SK-N-MC (cell line): ENCODE measurements around the gene SHISA9.
A peak's percentile ranks its signal among the peaks of the same experiment; 100 is the strongest.

ENCODE experiments used
- DNase-seq: peaks from one replicate; pipeline ENCODE4 v3.0.0-alpha.2; 2011; ENCODE audit warnings: low read depth, low spot score
- H3K27ac ChIP-seq: fragments of 200-600 bp; sonication (generic); 2 replicates; pipeline ENCODE4 v1.5.1; 2016; ENCODE audit warnings: mixed run types
- H3K36me3 ChIP-seq: fragments of 200-600 bp; sonication (generic); 2 replicates; pipeline ENCODE4 v1.6.1; 2017; ENCODE audit warnings: antibody characterized with exemption, low read length, mixed read lengths; ENCODE audit not compliant: insufficient read depth
- H3K4me3 ChIP-seq: fragments of 200-600 bp; sonication (generic); 2 replicates; pipeline ENCODE4 v1.5.1; 2016
- H3K9ac ChIP-seq: fragments of 200-600 bp; sonication (generic); 2 replicates; pipeline ENCODE4 v1.8.0; 2017; ENCODE audit warnings: mixed run types, mixed read lengths; ENCODE audit not compliant: insufficient read length
- H3K9me3 ChIP-seq: fragments of 200-600 bp; sonication (generic); 2 replicates; pipeline ENCODE4 v1.6.1; 2017; ENCODE audit warnings: low read depth, mild to moderate bottlenecking, antibody characterized with exemption, low read length, moderate library complexity, mixed read lengths
- EZH2 ChIP-seq: fragments of 200-600 bp; sonication (generic); IDR thresholded peaks from one replicate; pipeline ENCODE4 v1.6.1; 2017; ENCODE audit warnings: antibody characterized with exemption
- FOXP2 ChIP-seq: optimal IDR thresholded peaks from 2 replicates; pipeline ENCODE3; 2011; ENCODE audit warnings: mild to moderate bottlenecking, moderate library complexity; ENCODE audit not compliant: insufficient read depth; ENCODE audit errors: extremely low read length, control extremely low read depth
- POLR2AphosphoS5 ChIP-seq: IDR thresholded peaks from 2 replicates; pipeline ENCODE4 v1.6.1; 2012; ENCODE audit warnings: mild to moderate bottlenecking, low read depth, low read length, borderline replicate concordance

SHISA9 gene

DNA sequence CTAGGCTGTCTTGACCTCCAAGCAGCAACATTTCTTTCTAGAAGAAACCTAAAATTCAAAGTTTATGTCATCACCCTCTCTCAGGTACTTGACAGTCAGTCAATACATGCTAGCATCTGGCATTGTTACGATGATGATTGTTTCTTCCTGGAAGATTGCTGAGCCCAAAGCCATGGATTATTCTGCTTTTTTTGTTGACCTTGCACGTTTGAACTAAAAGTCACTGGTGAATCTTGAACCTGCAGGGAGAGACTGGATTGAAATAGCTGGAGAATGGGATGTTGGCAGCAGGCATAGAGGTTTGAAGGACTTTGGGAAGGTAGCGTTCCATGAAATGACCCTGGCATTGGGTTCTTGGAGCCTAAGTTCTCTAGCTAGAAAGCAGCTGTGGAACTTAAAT lies 42.9 kb downstream of the SHISA9 start:
- Histone ChIP-seq H3K9ac (no peak overlapping the region), H3K27ac (no peak overlapping the region), H3K9me3 (no peaks in the 10 kb centered on the region), H3K4me3 (no peak overlapping the region), H3K36me3 (no peaks in the 10 kb centered on the region)
- no peak for DNase-seq
- TF ChIP-seq POLR2AphosphoS5 (no peak), FOXP2 (no peak), EZH2 (no peak)

DNA sequence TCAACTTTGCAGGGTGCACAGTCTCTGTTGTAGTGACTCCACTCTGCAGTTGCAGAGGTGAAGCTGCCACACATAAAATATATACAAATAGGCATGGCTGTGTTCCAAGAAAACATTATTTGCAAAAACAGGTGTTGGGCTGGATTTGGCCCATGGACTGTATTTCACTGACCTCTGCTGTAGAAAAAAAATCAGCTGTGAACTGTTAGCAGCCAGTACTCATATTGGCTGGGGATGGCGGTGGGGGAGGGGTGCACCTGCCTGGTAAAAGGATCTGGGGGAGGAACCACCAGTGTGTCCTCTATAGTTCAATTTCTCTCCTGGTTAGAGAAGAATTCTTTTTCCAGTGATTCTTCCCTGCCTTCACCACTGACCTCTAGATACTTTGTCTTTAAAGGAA lies 50.0 kb downstream of the SHISA9 start:
- Histone ChIP-seq H3K9ac (no peak overlapping the region), H3K9me3 (no peaks in the 10 kb centered on the region), H3K4me3 (no peak overlapping the region), H3K36me3 (no peaks in the 10 kb centered on the region), H3K27ac (no peak overlapping the region)
- no peak for DNase-seq
- TF ChIP-seq FOXP2 (no peak), POLR2AphosphoS5 (no peak), EZH2 (no peak)

DNA sequence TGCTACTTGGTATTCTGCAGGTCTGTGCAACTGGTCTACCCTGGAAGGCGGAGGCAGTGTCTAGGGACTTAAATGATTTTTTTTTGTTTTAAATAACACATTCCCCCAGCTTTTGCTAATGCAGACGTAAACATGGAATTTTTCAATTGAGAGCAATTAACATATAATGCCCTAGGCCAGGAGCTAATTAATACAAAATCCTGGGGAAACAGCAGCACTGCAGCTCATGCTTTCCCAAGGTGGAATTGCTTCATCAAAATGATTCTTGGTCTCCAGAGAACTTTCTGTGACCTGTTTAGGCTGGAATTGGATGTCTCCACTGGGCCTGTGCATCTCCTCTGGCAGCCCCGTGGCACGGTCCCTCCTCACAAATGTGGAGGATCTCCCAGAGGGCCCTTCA lies 50.6 kb downstream of the SHISA9 start:
- Histone ChIP-seq H3K9ac (no peak overlapping the region), H3K27ac (no peak overlapping the region), H3K36me3 (no peaks in the 10 kb centered on the region), H3K4me3 (no peak overlapping the region), H3K9me3 (no peaks in the 10 kb centered on the region)
- no peak for DNase-seq
- TF ChIP-seq POLR2AphosphoS5 (no peak), EZH2 (no peak), FOXP2 (no peak)

DNA sequence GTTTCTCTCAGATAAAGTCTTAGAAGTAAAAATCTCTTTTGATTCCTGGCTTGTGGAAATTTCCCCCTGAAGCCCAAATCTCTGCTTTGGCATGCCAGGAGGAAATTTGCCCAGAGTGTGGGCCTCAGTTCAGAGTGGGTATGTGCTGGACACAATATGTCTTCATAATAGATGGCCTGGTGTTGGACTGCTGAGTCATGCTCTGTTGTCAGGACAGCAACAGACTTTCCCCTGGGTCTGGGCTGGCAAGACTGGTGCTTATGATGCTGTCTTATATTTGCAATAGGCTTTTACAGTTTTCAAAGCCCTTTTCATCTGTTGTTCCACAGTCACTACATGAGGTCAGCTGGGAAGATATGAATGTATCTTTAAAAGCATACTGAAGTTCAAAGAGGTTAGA lies 57.0 kb downstream of the SHISA9 start:
- Histone ChIP-seq H3K9ac (no peak overlapping the region), H3K27ac (no peak overlapping the region), H3K36me3 (no peaks in the 10 kb centered on the region), H3K9me3 (no peaks in the 10 kb centered on the region), H3K4me3 (no peak overlapping the region)
- no peak for DNase-seq
- TF ChIP-seq FOXP2 (no peak), POLR2AphosphoS5 (no peak), EZH2 (no peak)

DNA sequence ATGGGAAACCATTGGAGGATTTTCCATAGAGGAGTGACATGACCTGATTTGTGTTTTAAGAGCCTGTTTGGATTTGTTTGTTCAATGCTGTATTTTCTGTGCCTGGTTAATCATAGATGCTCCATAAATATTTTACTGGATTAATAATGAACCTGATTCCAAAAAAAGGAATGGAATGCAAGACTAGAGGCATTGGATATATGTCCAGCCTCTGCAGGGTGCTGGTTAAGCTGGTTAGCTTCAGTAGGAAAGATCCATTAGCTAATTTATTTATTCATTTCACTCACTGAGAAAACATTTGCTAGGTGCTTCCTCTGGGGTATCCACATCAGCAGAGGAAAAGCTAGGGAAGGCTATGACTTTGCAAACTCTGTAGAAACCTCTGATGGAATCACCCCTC lies 57.7 kb downstream of the SHISA9 start:
- Histone ChIP-seq H3K9ac (no peak overlapping the region), H3K4me3 (no peak overlapping the region), H3K27ac (no peak overlapping the region), H3K9me3 (no peaks in the 10 kb centered on the region), H3K36me3 (no peaks in the 10 kb centered on the region)
- no peak for DNase-seq
- TF ChIP-seq FOXP2 (no peak), POLR2AphosphoS5 (no peak), EZH2 (no peak)

DNA sequence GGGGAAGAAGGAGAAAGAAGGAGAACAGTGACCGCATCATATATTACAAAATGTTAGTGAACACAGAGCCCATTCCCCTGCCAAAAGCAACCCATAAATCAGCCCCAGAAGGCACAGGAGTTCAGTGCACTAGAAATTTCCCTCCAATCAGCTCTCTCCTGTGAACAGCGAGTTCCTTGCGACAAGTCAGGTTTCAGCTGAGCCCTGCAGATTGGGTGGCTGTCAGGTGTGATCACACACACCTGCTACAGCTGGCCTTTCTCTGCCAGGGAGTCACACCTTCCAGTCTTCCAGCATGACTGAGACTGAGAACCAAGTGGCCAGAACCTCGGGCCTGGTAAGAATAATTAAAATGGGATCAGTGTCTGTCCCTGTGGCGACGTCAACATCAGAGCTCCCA lies 60.2 kb downstream of the SHISA9 start:
- H3K9me3 ChIP-seq: no peaks in the 10 kb centered on the region
- no peak overlapping the region for H3K27ac ChIP-seq
- H3K4me3 ChIP-seq: no peak overlapping the region
- TF ChIP-seq FOXP2 (no peak), POLR2AphosphoS5 (no peak), EZH2 (no peak)
- no peaks in the 10 kb centered on the region for H3K36me3 ChIP-seq
- no peak overlapping the region for H3K9ac ChIP-seq
- no peak for DNase-seq

DNA sequence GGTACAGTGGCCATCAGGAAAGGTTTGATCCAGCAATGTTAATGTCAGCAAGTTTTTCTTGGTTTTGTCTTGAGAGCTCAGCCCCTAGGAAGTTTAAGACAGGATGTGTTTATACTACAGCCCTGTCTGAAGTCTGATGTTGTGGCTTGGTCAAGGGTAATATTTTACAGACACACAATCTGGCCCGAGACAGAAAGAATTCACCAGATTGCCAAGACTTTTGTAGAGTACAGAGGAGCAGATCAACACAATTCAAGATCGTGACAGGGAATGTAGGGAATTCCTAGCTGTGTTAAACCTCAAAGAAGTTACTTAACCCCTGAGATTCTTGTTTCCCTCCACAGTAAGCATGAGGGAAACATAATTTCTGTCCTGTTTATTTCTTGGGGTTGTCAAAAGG lies 63.1 kb downstream of the SHISA9 start:
- H3K9ac ChIP-seq: no peak overlapping the region
- no peak overlapping the region for H3K27ac ChIP-seq
- H3K4me3 ChIP-seq: no peak overlapping the region
- no peaks in the 10 kb centered on the region for H3K9me3 ChIP-seq
- no peak for TF ChIP-seq EZH2
- TF ChIP-seq FOXP2: no peak
- TF ChIP-seq POLR2AphosphoS5: no peak
- H3K36me3 ChIP-seq: no peaks in the 10 kb centered on the region
- no peak for DNase-seq

DNA sequence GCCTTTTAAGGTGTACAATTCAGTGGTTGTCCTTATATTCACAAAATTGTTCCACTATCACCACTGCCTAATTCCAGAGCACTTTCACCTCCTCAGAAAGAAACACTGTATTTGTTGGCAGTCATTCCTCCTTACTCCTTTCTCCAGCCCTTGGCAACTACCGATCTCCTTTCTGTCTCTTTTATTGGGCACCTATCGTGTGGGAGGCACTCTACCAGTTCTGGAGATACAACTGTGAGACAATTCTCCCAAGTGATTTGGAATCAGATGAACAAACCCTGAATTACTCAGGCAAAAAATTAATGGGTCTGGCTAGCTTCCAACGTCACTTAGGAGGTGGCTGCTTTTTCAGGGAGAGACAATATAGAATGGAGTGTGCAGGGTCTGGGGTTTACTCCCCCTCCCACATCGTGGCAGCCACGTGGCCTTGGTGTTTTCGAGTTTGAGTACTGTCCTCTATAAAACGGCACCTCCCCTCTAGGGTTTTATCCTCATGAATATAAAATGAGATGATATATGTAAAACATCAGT lies 63.9 kb downstream of the SHISA9 start:
- no peak for TF ChIP-seq FOXP2
- no peak for TF ChIP-seq POLR2AphosphoS5
- TF ChIP-seq EZH2: no peak
- peak overlapping the region; percentile 24 for H3K4me3 ChIP-seq
- no peaks in the 10 kb centered on the region for H3K36me3 ChIP-seq
- H3K9me3 ChIP-seq: no peaks in the 10 kb centered on the region
- DNase-seq: no peak
- H3K27ac ChIP-seq: no peak overlapping the region
- H3K9ac ChIP-seq: no peak overlapping the region

DNA sequence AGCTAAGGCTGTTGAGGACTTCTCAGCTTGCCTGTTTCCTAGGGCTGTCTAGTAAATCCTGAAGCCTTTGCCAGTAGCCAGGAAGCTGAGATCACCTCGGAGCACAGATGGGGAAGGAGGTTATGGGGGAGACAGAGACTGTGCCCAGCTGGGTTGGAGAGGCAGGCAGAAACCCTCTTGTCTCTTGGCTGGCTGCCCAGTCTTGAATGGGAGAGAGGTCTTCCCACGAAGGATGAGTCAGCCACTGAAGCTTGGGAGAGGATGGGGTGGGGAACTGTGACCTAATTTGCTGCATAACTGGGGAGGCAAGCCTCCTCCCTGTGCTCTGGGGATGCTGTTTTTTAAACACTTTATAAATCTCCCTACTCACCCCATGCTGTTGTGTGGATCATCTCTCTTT lies 69.8 kb downstream of the SHISA9 start:
- DNase-seq: peak; percentile 10
- no peak overlapping the region for H3K27ac ChIP-seq
- H3K9me3 ChIP-seq: no peaks in the 10 kb centered on the region
- no peaks in the 10 kb centered on the region for H3K36me3 ChIP-seq
- no peak overlapping the region for H3K4me3 ChIP-seq
- TF ChIP-seq FOXP2: no peak
- no peak for TF ChIP-seq EZH2
- no peak for TF ChIP-seq POLR2AphosphoS5
- H3K9ac ChIP-seq: no peak overlapping the region
